ENCODE measurements around the gene PTPN1. TPM values are rescaled to one million over a fixed set of nuclear protein-coding genes. Genes with fewer than 3 reads are reported as not detected.

The PTPN1 gene
- total RNA-seq, 1 donor: 45.3 TPM

- TF ChIP-seq CTCF (IDR thresholded peaks at IDR 0.05; ENCODE audit: insufficient read depth, low read depth, low read length): no peak
- peak overlapping the region; percentile 32 for H3K4me3 ChIP-seq (ENCODE audit: low read depth, low read length)
- peak; percentile 59 for DNase-seq (ENCODE audit: low read depth)
These were observed 7.6 kb downstream of the PTPN1 start for GRCh38 chr20:50517817-50518154.

- H3K4me3 ChIP-seq (ENCODE audit: low read depth, low read length): peak overlapping the region; percentile 32
- TF ChIP-seq CTCF (IDR thresholded peaks at IDR 0.05; ENCODE audit: insufficient read depth, low read depth, low read length): no peak
- peak; percentile 74 for DNase-seq (ENCODE audit: low read depth)
These were observed 8.1 kb downstream of the PTPN1 start for GRCh38 chr20:50518270-50518721.

DNA sequence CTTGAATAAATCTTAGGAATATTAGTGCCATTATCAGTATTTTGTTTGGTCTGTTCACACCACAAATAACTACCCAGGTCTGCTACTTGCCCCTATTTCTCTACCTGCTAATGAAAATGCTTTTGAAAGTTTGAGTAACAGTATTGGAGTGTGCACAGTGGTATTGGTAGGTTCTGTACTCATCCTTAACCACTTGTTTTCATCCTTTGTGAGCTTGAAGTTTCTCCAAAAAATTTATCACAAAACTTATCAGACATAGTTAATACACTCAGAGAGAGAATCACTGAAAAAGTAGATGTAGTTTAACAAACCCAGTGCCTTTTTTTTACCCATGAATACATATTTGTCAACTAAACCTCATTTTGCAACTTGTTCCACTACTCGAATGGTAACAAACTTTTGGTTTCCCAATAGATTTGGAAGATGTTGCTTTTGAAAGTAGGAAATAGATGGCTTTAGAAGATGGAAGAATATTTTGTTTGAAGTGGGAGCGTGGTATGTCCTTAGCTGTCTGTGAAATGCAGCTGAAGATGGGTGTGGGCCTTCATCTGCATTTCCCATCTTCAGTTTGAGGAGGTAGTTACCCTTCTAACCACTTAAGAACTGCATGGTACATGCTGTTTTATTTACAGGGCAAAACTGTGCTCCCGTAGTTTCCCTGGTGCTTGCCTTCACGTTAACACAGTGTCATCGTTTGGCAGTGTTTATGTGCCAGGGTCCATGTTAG, 9.0 kb downstream of the PTPN1 start:
- DNase-seq (ENCODE audit: low read depth): peak; percentile 69
- no peak for TF ChIP-seq CTCF (IDR thresholded peaks at IDR 0.05; ENCODE audit: insufficient read depth, low read depth, low read length)
- H3K4me3 ChIP-seq (ENCODE audit: low read depth, low read length): no peak overlapping the region

DNA sequence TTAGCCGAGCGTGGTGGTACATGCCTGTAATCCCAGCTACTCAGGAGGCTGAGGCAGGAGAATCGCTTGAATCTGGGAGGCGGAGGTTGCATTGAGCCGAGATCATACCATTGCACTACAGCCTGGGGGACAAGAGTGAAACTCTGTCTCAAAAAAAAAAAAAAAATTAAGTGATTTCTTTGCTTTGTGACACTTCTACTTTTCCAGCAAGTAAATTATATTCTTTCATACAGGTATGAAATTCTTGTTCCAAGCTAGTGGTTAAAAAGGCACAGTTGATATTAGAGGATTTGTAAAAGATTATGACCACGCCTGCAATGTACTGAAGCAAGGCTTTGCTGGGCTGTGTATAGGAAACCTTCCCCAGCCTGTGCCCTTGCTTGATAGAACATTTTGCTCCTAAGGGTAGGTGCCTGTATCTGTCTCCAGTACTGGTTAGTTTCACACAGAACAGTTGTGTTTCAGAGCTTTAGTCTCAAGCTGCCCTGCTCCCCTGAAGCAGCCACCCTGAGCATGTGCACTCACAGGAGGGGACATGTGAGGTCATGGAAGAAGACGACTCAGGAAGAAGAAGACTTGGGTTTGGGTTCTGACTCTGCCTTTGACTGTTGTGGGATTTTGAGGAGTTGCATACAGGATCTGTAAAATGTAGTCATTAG, 10.2 kb downstream of the PTPN1 start:
- no peak for DNase-seq (ENCODE audit: low read depth)
- H3K4me3 ChIP-seq (ENCODE audit: low read depth, low read length): no peak overlapping the region
- TF ChIP-seq CTCF (IDR thresholded peaks at IDR 0.05; ENCODE audit: insufficient read depth, low read depth, low read length): no peak

DNA sequence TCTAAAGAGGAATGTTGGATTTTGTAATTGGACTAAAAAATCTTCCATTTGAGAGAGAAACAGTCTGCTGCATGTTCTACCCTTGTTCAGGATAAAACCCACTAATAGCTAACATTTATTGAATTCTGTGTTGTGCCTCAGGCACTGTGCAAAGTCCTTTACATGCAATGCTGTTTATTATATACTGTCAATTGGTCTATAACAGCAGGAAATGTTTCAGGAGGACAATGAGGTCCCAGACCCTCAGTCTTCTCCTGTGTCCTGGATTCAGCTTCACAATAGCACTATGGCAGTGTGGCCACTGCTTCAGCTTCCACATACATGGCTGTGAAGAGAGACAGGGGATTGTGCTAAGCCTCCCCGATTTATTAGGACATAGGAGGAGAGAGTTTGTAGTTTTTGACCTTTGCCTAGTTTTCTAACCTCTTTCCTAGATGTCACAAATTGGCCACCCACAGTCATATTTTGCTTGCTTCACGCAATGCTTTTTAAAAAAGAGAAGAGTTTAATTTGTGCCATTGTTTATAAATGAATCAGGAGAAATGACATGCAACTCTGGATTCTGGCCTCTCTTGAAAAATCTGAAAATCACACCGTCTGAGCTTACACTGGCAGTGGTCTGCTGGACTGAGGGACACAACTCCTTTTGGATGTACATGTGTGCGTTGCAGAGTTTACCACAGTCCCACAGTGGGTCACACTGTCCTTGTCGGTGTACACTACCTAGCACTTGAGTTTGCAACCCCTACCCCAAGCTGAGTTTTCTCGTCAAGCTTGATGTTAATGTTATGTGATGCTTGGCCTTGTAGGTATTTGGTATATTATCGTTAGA, 11.3 kb downstream of the PTPN1 start:
- no peak overlapping the region for H3K4me3 ChIP-seq (ENCODE audit: low read depth, low read length)
- DNase-seq (ENCODE audit: low read depth): no peak
- TF ChIP-seq CTCF (IDR thresholded peaks at IDR 0.05; ENCODE audit: insufficient read depth, low read depth, low read length): no peak

DNA sequence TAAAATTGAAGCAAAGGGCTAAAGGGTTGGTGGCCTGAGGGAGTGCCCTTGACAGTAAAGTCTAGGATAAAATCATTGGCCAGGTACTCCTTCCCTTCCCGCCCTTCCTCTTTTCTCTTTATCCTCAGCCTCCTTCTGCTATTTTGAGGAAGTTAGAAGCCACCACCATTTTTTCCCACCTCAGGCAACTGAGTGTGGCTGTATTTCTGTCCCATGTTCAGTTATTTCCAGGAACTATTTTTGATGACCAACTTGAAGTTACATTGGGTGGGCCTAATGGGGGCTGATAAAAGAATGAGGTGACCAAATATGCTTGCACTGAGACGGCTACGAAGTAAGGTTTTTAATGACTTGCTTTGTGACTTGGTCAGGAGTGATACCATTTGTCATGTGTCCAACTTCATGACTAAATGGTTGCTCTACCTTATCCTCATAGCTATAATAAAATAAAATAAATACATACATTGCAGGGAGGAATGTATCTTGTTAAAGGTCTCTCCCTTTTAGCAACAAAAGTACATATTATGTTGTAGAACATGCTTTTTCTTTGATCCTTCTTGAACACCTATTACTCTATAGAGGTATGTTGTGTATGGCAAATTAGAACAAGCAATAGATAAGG, 12.0 kb downstream of the PTPN1 start:
- no peak overlapping the region for H3K4me3 ChIP-seq (ENCODE audit: low read depth, low read length)
- no peak for TF ChIP-seq CTCF (IDR thresholded peaks at IDR 0.05; ENCODE audit: insufficient read depth, low read depth, low read length)
- DNase-seq (ENCODE audit: low read depth): no peak
